HG03175 (cell line): ENCODE data around the gene SLCO1C1.

Experiments used
- ATAC-seq: cut with Tn5 transposase; IDR thresholded peaks from one replicate; pipeline ENCODE4 v1.9.1; 2021; ENCODE audit warnings: mild to moderate bottlenecking, moderate library complexity; ENCODE audit not compliant: unreplicated experiment

Gene SLCO1C1

GRCh38 chr12:20792971-20793370 lies 97.8 kb downstream of the SLCO1C1 start:
- ATAC-seq, result no peak

- no peak for ATAC-seq
Observed at GRCh38 chr12:20798554-20798953, 103.4 kb downstream of the SLCO1C1 start.

GRCh38 chr12:20800160-20800559 lies 105.0 kb downstream of the SLCO1C1 start:
- no peak for ATAC-seq

GRCh38 chr12:20801035-20801434 lies 105.9 kb downstream of the SLCO1C1 start:
- no peak for ATAC-seq
